Activated naive CD4-positive, alpha-beta T cell treated with anti-CD3 and anti-CD28 coated beads for 36 hours (primary cell): Measurements from ENCODE around the gene TENT5C. TPM values are rescaled to one million over a fixed set of nuclear protein-coding genes. Genes with fewer than 3 reads are reported as not detected.

Experiments
- total RNA-seq, 2 experiments: library from RNA; stranded (reverse); gene quantifications; one replicate each; pipeline ENCODE4 v1.2.3, GENCODE V29; 2021

TENT5C gene
- total RNA-seq, 2 experiments from 2014 or later: 10.7 to 11.2 TPM

Other genes with a start within 250 kb of the TENT5C start
- gene MAN1A2, start 238.6 kb upstream of the TENT5C start, total RNA-seq: 10 to 100 TPM; 14.6 to 17.4 TPM